Stimulated activated CD8-positive, alpha-beta memory T cell treated with anti-CD3 and anti-CD28 coated beads, Interleukin-4, amount 100 ng/mL, for 1 hour (primary cell): Measurements from ENCODE around the gene GPR146.
A peak's percentile ranks its signal among the peaks of the same experiment; 100 is the strongest.
"Not testable (repeated sequence)": the region's sequence is repeated elsewhere in the genome, so short reads cannot be mapped to it uniquely, and the experiment has no call there.

Source experiments
- DNase-seq, 2 donors: peaks; one replicate each; pipeline ENCODE4 v3.0.0-alpha.2; 2020; ENCODE audit warnings: low read depth in 2 of 2, low spot score in 1 of 2

Gene GPR146

GRCh38 chr7:1074018-1074417 is 29.7 kb downstream of the GPR146 start:
- not testable (repeated sequence) for DNase-seq

- DNase-seq = no peak
Observed at GRCh38 chr7:1074593-1075431, 30.5 kb downstream of the GPR146 start.

- DNase-seq = no peak
Observed at GRCh38 chr7:1076184-1077072, 32.1 kb downstream of the GPR146 start.

- no peak for DNase-seq
Observed at GRCh38 chr7:1078519-1078918, 34.2 kb downstream of the GPR146 start.

GRCh38 chr7:1078985-1079384 is 34.6 kb downstream of the GPR146 start:
- DNase-seq = no peak

GRCh38 chr7:1079546-1079945 is 35.2 kb downstream of the GPR146 start:
- no peak for DNase-seq

GRCh38 chr7:1080252-1080920 is 36.0 kb downstream of the GPR146 start:
- no peak for DNase-seq

GRCh38 chr7:1080921-1081255 is 36.5 kb downstream of the GPR146 start:
- DNase-seq = no peak

GRCh38 chr7:1081336-1081735 is 37.0 kb downstream of the GPR146 start:
- DNase-seq = no peak

- DNase-seq = no peak
Observed at GRCh38 chr7:1081931-1082401, 37.6 kb downstream of the GPR146 start.

- no peak for DNase-seq
Observed at GRCh38 chr7:1083729-1084657, 39.6 kb downstream of the GPR146 start.

GRCh38 chr7:1085266-1085665 is 40.9 kb downstream of the GPR146 start:
- DNase-seq = no peak

- no peak for DNase-seq
Observed at GRCh38 chr7:1085910-1086421, 41.6 kb downstream of the GPR146 start.

GRCh38 chr7:1086588-1087464 is 42.5 kb downstream of the GPR146 start:
- DNase-seq = peak; percentile 46 to 64

GRCh38 chr7:1087465-1087814 is 43.1 kb downstream of the GPR146 start:
- no peak for DNase-seq

- no peak for DNase-seq
Observed at GRCh38 chr7:1087952-1088920, 43.9 kb downstream of the GPR146 start, which contains the start of gene GPER1. GPER1 (plus strand) TSS chr7:1088113; CDS start chr7:1091729, 3,616 bp downstream.

- DNase-seq = no peak
Observed at GRCh38 chr7:1090236-1090635, 45.9 kb downstream of the GPR146 start.
